Endothelial cell of umbilical vein (primary cell): ENCODE measurements around the gene ST6GAL2. TPM values are rescaled to one million over a fixed set of nuclear protein-coding genes. Genes with fewer than 3 reads are reported as not detected.

ENCODE experiments used
- BruUV-seq: library from RNA; stranded (reverse); fragments of 400-500 nt; replicated peaks from 2 replicates; lab custom pipeline; 2021; lab: Mats Ljungman, UMichigan
- CTCF ChIA-PET: fragments of 300-600, 350-600 bp; sonication (Branson Sonifier 250); formaldehyde crosslinking; loops from one replicate; lab custom pipeline; 2021; ENCODE audit warnings: antibody characterized with exemption, inconsistent platforms; lab: Charles Lee
- POLR2A ChIA-PET: fragments of 300-600, 350-600 bp; sonication (Branson Sonifier 250); formaldehyde crosslinking; loops from one replicate; lab custom pipeline; 2021; ENCODE audit warnings: antibody characterized with exemption, inconsistent platforms; lab: Charles Lee
- DNase-seq: peaks from one replicate; pipeline ENCODE4 v3.0.0-alpha.2; 2011; ENCODE audit warnings: low read depth, low spot score
- FAIRE-seq: peaks from 2 replicates; lab custom pipeline; 2011; peaks lifted over from hg19 to GRCh38; lab: Jason Lieb, UNC
- H2AFZ ChIP-seq: 2 replicates; pipeline ENCODE4 v1.6.0; 2012; ENCODE audit warnings: low read depth, low read length, control low read depth, inconsistent platforms
- H3K27ac ChIP-seq: 2 replicates; pipeline ENCODE4 v1.5.1; 2011; ENCODE audit warnings: low read depth, mild to moderate bottlenecking, control low read depth, low read length, moderate library complexity; ENCODE audit not compliant: insufficient read depth
- H3K27me3 ChIP-seq, 2 experiments: 2 replicates each; pipeline versions ENCODE4 v1.6.0 to v1.6.1; 2011; ENCODE audit warnings: low read length in 2 of 2, mixed read lengths in 1 of 2; ENCODE audit not compliant: control insufficient read depth in 2 of 2, insufficient read depth in 2 of 2
- H3K36me3 ChIP-seq, 2 experiments: 2 replicates in 1 of 2; 3 replicates in 1 of 2; pipeline ENCODE4 v1.5.1; 2011; ENCODE audit warnings: low read length in 2 of 2, mild to moderate bottlenecking in 1 of 2, moderate library complexity in 1 of 2; ENCODE audit not compliant: control insufficient read depth in 2 of 2, insufficient read depth in 2 of 2; ENCODE audit errors: extremely low read depth in 1 of 2
- H3K4me1 ChIP-seq: 3 replicates; pipeline ENCODE4 v1.5.1; 2011; ENCODE audit warnings: mild to moderate bottlenecking, low read length; ENCODE audit not compliant: control insufficient read depth, insufficient read depth; ENCODE audit errors: extremely low read depth
- H3K4me2 ChIP-seq: 2 replicates; pipeline ENCODE4 v1.6.1; 2011; ENCODE audit warnings: low read length, control low read depth, mixed read lengths; ENCODE audit not compliant: insufficient read depth
- H3K4me3 ChIP-seq, 3 experiments: fragments of 200-600 bp in 1 of 3; sonication (generic), shearing (Covaris generic) in 1 of 3; replicated peaks in 1 of 3; 2 replicates each; pipeline ENCODE4 v1.5.1; 2011 to 2016; ENCODE audit warnings: control low read depth in 3 of 3, low read length in 3 of 3, mild to moderate bottlenecking in 2 of 3, inconsistent platforms in 1 of 3, low read depth in 1 of 3, moderate library complexity in 1 of 3; ENCODE audit not compliant: insufficient read depth in 1 of 3
- H3K79me2 ChIP-seq: 2 replicates; pipeline ENCODE4 v1.6.0; 2012; ENCODE audit warnings: low read length, inconsistent platforms; ENCODE audit not compliant: control insufficient read depth, insufficient read depth
- H3K9ac ChIP-seq: replicated peaks from 2 replicates; pipeline ENCODE3; 2011; ENCODE audit warnings: low read length, control low read depth; ENCODE audit not compliant: insufficient read depth; ENCODE audit errors: extremely low read depth
- H3K9me1 ChIP-seq: replicated peaks from 3 replicates; pipeline ENCODE4 v1.6.0; 2011; ENCODE audit warnings: mild to moderate bottlenecking, low read length; ENCODE audit not compliant: control insufficient read depth, insufficient read depth; ENCODE audit errors: extremely low read depth
- H3K9me3 ChIP-seq: replicated peaks from 2 replicates; pipeline ENCODE4 v1.5.1; 2012; ENCODE audit warnings: low read length, inconsistent platforms; ENCODE audit not compliant: control insufficient read depth, insufficient read depth
- H4K20me1 ChIP-seq: replicated peaks from 2 replicates; pipeline ENCODE3; 2011; ENCODE audit warnings: mild to moderate bottlenecking, low read length; ENCODE audit not compliant: control insufficient read depth, insufficient read depth; ENCODE audit errors: extremely low read depth
- EZH2 ChIP-seq: IDR thresholded peaks from 2 replicates; pipeline ENCODE4 v1.6.1; 2012; ENCODE audit warnings: borderline replicate concordance, low read depth, mild to moderate bottlenecking, moderate library complexity, low read length, inconsistent platforms; ENCODE audit not compliant: severe bottlenecking
- FOS ChIP-seq: IDR thresholded peaks from 2 replicates; pipeline ENCODE4 v1.6.1; 2011; ENCODE audit warnings: mild to moderate bottlenecking, low read length, moderate library complexity, borderline replicate concordance; ENCODE audit not compliant: insufficient read depth
- GATA2 ChIP-seq: IDR thresholded peaks from 2 replicates; pipeline ENCODE4 v1.7.0; 2011; ENCODE audit warnings: low read depth, mild to moderate bottlenecking, moderate library complexity, mixed read lengths, low read length; ENCODE audit not compliant: insufficient read length, insufficient read depth
- JUN ChIP-seq: IDR thresholded peaks from 2 replicates; pipeline ENCODE4 v1.6.1; 2011; ENCODE audit warnings: borderline replicate concordance, low read depth; ENCODE audit not compliant: insufficient read length, insufficient read depth
- MYC ChIP-seq: IDR thresholded peaks from one replicate; pipeline ENCODE4 v1.6.1; 2011; ENCODE audit warnings: mild to moderate bottlenecking, low read depth, low read length
- POLR2A ChIP-seq: IDR thresholded peaks from 2 replicates; pipeline ENCODE4 v1.6.1; 2012; ENCODE audit warnings: low read depth, mild to moderate bottlenecking, control low read depth, low read length
- POLR2AphosphoS5 ChIP-seq: IDR thresholded peaks from 2 replicates; pipeline ENCODE4 v1.6.1; 2012; ENCODE audit warnings: low read depth, mild to moderate bottlenecking, control low read depth, low read length, moderate library complexity; ENCODE audit not compliant: insufficient read depth
- dilution Hi-C: fragments of 300-500 bp; cut with MboI; formaldehyde crosslinking; loops from one replicate; pipeline ENCODE4 v1.15.0; 2019; ENCODE audit warnings: low sequenced_read_pairs; ENCODE audit not compliant: extremely low pct_ligation_motif_present
- intact Hi-C: fragments of 100-400 bp; cut with micrococcal nuclease; formaldehyde crosslinking; loops from one replicate; pipeline ENCODE4 v1.10.0; 2022
- polyA plus RNA-seq, 4 experiments: library from polyadenylated mRNA; depleted of rRNA in 3 of 4; stranded (reverse) in 3 of 4; unstranded in 1 of 4; fragments of >200 nt; gene quantifications; 2 replicates each; pipeline versions ENCODE4 v1.2.1 to v1.2.3, GENCODE V29; 2011 to 2012; ENCODE audit warnings: missing spikeins in 1 of 4
- total RNA-seq: library from RNA; stranded (reverse); gene quantifications from 2 replicates; pipeline ENCODE4 v1.2.3, GENCODE V29; 2021
- TF ChIP-seq, protein P1 (sequence below), 2 donors: IDR thresholded peaks; 1 replicate in 1 of 2; 2 replicates in 1 of 2; pipeline ENCODE4 v1.5.1; 2011; ENCODE audit warnings: low read length in 2 of 2, mild to moderate bottlenecking in 2 of 2, moderate library complexity in 2 of 2, control low read depth in 1 of 2, inconsistent platforms in 1 of 2, low read depth in 1 of 2; ENCODE audit not compliant: insufficient read depth in 1 of 2; ENCODE audit errors: extremely low read depth in 1 of 2
- TF ChIP-seq, protein P2 (sequence below): IDR thresholded peaks from 2 replicates; pipeline ENCODE4 v1.6.1; 2011; ENCODE audit not compliant: insufficient read depth, insufficient read length

The ST6GAL2 gene
- total and polyA plus RNA-seq, 2 donors (not counting 3 experiments of a cell fraction or from before 2014, with no cell fraction given), result not detected

DNA sequence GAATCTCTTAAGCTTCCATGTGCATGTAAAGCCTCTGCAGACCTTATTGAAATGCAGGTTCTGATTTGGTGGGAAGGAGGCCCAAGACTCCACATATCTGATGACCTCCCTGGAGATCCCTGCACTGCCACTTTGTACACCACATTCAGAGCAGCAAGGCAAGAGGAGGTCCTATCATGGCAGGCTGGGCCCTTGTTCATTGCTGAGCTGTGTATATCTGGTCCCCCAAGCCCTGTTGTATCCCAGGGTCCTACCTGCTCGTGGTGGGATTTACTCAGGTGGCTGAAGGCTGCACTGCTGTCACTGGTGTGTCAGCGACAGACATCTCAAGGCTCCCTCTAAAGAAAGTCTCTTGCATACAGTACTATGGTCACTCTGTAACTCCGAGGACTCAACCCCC, 114.2 kb downstream of the ST6GAL2 start:
- Histone ChIP-seq H3K4me2 (no peak overlapping the region), H3K9ac (no peak overlapping the region), H3K9me1 (no peaks in the 10 kb centered on the region), H3K4me1 (no peaks in the 10 kb centered on the region), H3K27me3 (no peaks in the 10 kb centered on the region), H3K36me3 (no peaks in the 10 kb centered on the region), H3K4me3 (no peak overlapping the region), H3K9me3 (peaks cover 5% of the 10 kb centered on the region), H3K27ac (no peak overlapping the region), H3K79me2 (no peaks in the 10 kb centered on the region), H2AFZ (no peak overlapping the region), H4K20me1 (no peaks in the 10 kb centered on the region)
- dilution Hi-C loops (no loop called here), intact Hi-C loops (no loop called here)
- no peak for FAIRE-seq
- CTCF ChIA-PET, result no interaction called here
- POLR2A ChIA-PET, result no interaction called here
- DNase-seq, result no peak
- no TSS peak for BruUV-seq
- TF ChIP-seq GATA2, result no peak
- TF ChIP-seq, protein P1, sequence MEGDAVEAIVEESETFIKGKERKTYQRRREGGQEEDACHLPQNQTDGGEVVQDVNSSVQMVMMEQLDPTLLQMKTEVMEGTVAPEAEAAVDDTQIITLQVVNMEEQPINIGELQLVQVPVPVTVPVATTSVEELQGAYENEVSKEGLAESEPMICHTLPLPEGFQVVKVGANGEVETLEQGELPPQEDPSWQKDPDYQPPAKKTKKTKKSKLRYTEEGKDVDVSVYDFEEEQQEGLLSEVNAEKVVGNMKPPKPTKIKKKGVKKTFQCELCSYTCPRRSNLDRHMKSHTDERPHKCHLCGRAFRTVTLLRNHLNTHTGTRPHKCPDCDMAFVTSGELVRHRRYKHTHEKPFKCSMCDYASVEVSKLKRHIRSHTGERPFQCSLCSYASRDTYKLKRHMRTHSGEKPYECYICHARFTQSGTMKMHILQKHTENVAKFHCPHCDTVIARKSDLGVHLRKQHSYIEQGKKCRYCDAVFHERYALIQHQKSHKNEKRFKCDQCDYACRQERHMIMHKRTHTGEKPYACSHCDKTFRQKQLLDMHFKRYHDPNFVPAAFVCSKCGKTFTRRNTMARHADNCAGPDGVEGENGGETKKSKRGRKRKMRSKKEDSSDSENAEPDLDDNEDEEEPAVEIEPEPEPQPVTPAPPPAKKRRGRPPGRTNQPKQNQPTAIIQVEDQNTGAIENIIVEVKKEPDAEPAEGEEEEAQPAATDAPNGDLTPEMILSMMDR (IDR thresholded peaks at IDR 0.05; ENCODE audit: extremely low read depth in 1 of 2, insufficient read depth in 1 of 2, low read depth in 1 of 2, low read length in 2 of 2), result no peak
- no peak for TF ChIP-seq EZH2
- TF ChIP-seq, protein P2, sequence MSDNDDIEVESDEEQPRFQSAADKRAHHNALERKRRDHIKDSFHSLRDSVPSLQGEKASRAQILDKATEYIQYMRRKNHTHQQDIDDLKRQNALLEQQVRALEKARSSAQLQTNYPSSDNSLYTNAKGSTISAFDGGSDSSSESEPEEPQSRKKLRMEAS, result no peak
- no peak for TF ChIP-seq POLR2AphosphoS5
- TF ChIP-seq FOS, result no peak
- TF ChIP-seq POLR2A, result no peak
- no peak for TF ChIP-seq JUN
- TF ChIP-seq MYC, result no peak
